GM06990 (cell line): Measurements from ENCODE around the gene HBG1.

ENCODE experiments used
- DNase-seq: peaks from one replicate; pipeline ENCODE4 v3.0.0-alpha.2; 2011; ENCODE audit not compliant: insufficient read length; ENCODE audit errors: extremely low read depth
- H3K27me3 ChIP-seq: replicated peaks from 2 replicates; pipeline ENCODE4 v1.6.0; 2011; ENCODE audit warnings: low read length; ENCODE audit not compliant: control insufficient read depth, insufficient read depth
- H3K36me3 ChIP-seq: 2 replicates; pipeline ENCODE4 v1.5.1; 2011; ENCODE audit warnings: low read length; ENCODE audit not compliant: control insufficient read depth, insufficient read depth
- H3K4me3 ChIP-seq: replicated peaks from 2 replicates; pipeline ENCODE4 v1.5.1; 2011; ENCODE audit warnings: low read depth, mild to moderate bottlenecking, control low read depth, low read length
- TF ChIP-seq, protein P1 (sequence below): IDR thresholded peaks from 2 replicates; pipeline ENCODE4 v1.5.1; 2011; ENCODE audit warnings: low read length, control low read depth, mild to moderate bottlenecking, inconsistent platforms; ENCODE audit not compliant: insufficient read depth, poor library complexity, severe bottlenecking

HBG1 gene

DNA sequence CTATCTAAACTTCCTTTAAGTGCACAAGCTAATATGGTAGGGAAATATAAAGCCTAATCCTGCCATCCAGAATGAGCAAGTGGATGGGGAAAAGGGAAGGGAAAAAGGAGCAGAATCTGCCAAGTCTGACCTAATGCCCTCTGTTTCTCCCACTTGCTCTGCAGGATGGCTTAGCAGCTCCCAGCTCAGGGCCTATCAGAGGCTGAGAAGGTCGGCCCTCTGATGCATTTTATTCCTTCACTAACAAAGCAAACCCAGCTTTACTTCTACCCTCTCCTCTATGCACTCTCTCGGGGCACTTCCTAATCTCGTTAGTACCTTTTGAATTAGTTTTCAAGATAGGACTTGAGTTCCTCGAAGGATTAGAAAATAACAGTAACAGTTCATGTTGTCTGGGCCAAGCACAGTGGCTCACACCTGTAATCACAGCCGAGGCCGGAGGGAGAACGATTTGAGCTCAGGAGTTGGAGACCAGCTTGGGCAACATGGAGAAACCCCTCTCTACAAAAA, 39.2 kb downstream of the HBG1 start:
- H3K27me3 ChIP-seq = no peaks in the 10 kb centered on the region; the same call in 1 of the 2 replicates
- H3K4me3 ChIP-seq = no peak overlapping the region
- H3K36me3 ChIP-seq = no peaks in the 10 kb centered on the region
- TF ChIP-seq, protein P1, sequence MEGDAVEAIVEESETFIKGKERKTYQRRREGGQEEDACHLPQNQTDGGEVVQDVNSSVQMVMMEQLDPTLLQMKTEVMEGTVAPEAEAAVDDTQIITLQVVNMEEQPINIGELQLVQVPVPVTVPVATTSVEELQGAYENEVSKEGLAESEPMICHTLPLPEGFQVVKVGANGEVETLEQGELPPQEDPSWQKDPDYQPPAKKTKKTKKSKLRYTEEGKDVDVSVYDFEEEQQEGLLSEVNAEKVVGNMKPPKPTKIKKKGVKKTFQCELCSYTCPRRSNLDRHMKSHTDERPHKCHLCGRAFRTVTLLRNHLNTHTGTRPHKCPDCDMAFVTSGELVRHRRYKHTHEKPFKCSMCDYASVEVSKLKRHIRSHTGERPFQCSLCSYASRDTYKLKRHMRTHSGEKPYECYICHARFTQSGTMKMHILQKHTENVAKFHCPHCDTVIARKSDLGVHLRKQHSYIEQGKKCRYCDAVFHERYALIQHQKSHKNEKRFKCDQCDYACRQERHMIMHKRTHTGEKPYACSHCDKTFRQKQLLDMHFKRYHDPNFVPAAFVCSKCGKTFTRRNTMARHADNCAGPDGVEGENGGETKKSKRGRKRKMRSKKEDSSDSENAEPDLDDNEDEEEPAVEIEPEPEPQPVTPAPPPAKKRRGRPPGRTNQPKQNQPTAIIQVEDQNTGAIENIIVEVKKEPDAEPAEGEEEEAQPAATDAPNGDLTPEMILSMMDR = no peak
- no peak for DNase-seq

DNA sequence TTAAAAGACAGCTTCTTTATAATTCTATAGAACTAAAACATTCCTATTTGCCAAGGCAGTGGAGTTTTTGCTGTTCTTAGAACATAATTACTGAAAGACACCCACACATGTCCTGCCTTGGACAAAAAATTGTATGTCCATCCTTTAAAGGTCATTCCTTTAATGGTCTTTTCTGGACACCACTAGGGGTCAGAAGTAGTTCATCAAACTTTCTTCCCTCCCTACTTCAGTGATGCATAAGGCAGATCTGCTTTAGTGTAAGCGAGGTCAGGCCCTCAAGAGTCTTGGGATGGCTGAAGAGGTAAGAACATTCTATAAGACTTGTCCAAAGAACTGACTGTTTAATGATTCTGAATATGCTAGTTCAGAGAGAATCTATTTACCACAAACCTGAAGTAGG, 44.9 kb downstream of the HBG1 start:
- DNase-seq = no peak
- H3K36me3 ChIP-seq = no peaks in the 10 kb centered on the region
- no peak overlapping the region for H3K4me3 ChIP-seq
- H3K27me3 ChIP-seq = no peaks in the 10 kb centered on the region
- TF ChIP-seq, protein P1 = peak; percentile 47

DNA sequence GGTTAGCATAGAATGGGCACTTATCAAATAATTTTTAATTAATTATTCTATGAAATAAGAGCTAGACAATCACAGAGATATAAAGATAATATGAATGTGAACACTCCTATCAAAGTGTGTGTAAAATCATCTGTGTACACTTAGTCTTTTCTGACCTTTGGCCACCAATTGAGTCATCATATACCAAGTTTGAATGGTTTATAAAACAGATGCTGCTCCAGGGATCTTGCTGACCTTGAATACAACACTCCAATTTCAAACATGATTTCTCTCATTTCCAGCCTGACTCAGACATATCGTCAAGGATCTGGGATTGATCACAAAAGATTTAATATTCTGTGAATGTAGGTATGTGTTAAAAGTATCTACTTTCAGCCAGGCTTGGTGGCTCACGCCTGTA, 46.3 kb downstream of the HBG1 start:
- Histone ChIP-seq H3K36me3 (no peaks in the 10 kb centered on the region), H3K27me3 (no peaks in the 10 kb centered on the region), H3K4me3 (no peak overlapping the region)
- no peak for DNase-seq
- TF ChIP-seq, protein P1 = no peak

DNA sequence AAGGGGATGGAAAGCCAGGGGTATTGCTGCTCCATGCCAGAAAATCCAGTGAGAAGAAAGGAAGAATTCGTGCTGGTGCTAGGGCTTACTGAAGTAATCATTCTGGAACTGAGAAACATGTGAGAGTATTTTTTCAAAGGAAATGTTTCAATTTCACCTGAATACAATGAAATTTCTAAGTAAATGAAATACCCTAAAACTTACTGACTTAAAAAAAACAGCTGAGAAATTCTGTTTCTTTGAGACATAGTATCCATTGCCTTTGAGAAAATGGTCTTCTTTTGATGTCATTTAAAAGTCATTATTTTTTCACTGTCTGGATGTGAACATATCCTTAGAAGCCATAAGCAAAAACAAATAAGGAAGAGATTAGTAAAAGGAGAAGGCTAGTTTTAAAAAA, 49.1 kb downstream of the HBG1 start, which contains the start of gene OR51V1:
OR51V1 (minus strand) TSS at position 101 of the 400 bp plus-strand sequence; CDS start at position 101, 0 bp downstream.
- Histone ChIP-seq H3K36me3 (no peaks in the 10 kb centered on the region), H3K4me3 (no peak within 1 kb of the TSS), H3K27me3 (no peaks in the 10 kb centered on the region)
- TF ChIP-seq, protein P1 = no peak
- no peak for DNase-seq

DNA sequence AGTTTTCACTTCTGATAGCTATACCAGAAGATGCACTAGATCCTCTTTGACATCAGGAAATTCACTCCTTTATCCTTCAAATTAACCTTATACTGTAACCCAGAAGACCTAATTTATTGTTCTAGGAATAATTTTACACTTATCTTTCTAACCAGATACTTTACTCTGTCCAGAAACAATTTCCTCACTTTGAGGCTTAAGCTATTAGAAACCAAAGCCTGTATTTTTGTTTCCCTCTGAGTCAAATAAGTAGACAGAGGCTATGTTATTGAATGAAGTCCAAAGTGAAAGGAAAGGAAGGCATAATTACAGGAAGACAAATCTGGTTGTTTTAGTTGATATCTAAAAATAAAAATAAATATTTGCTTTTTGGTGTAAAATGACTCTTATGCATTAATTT, 51.4 kb downstream of the HBG1 start:
- TF ChIP-seq, protein P1 = no peak
- Histone ChIP-seq H3K4me3 (no peak overlapping the region), H3K36me3 (no peaks in the 10 kb centered on the region), H3K27me3 (no peaks in the 10 kb centered on the region)
- DNase-seq = no peak
